Measurements from ENCODE around the gene TRMT44.
"Not testable (repeated sequence)": the region's sequence is repeated elsewhere in the genome, so short reads cannot be mapped to it uniquely, and the experiment has no call there.

TRMT44 gene

DNA sequence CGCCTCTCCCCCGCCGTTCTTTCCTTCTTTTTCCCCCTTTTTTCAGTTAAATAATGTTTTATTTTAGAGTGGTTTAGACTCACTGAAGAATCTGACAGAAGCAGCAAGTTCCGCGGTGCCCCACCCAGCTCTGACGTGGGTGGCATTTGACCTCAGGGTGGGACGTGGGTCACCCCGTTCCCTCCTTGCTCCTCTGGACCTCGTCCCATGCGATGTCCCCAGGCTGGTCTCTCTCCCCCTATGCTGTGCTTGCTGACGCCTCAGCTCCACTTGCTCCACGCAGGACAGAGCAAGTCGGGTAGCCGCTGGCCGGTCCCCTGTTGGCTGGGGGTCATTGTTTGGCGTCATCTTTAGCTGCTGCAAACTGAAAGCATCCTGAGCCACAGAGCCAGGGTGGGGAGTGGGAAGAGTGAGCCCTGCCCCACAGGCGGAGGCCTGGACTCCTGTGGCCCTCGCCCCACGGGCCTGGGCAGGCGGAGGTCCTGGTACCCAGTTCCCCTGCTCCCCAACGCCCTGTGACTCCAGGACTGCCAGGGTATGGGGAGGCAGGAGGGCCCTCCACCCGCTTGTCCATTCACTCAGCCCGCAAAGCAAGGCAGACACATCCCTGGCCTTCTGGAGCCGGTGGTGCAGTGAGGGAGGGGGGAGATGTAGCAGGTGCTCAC lies 30.8 kb downstream of the TRMT44 start:
- no peak for DNase-seq

DNA sequence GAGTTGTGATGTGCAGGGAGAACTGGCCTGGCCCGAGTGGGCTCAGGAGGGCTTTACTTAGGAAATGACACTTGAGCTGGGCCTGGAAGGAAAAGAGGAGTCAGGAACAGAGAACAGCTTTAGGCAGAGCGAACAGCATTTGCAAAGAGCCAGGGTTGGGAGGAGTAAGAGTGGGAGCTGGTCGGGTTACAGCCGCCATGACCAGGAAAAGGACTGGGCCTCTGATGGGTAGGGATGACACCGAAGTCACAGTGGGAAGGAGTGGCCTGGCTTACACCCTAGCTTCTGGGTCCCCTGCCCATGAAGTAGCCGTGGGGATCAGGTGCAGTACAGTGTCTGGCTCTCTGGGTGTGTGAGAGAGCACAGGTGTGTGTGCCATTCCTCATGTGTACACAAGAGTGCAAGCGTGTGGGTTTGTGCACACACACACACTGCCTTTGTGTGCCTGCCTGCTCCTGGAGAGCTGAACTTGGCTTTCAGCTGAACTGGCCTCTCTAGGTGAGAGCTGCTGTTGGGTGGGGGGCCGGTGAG lies 31.6 kb downstream of the TRMT44 start:
- no peak for DNase-seq

DNA sequence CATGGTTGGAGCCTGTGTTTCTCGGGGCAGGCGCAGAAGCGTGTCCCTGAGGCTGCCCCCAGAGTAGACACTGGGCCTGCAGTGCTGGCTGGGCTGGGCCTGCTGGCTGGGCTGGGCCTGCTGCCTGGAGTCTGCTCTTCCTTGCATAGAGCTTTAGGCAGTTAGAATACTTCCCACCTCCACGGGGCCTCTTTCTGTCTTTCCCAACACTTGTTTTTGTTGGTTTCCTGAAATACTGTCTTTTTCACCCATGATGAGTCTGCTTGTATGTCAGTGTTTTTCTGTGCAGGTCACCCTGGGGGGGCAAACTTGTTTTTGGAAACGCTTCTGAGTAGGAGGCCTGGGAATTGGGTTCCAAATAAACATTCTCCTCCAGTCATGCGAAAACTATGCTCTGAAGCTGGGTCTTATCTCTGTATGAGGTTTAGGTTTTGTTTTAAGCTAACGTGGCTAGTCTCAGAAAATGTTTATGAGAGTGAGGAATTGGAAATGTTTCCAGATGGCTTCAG lies 32.2 kb downstream of the TRMT44 start:
- no peak for DNase-seq

DNA sequence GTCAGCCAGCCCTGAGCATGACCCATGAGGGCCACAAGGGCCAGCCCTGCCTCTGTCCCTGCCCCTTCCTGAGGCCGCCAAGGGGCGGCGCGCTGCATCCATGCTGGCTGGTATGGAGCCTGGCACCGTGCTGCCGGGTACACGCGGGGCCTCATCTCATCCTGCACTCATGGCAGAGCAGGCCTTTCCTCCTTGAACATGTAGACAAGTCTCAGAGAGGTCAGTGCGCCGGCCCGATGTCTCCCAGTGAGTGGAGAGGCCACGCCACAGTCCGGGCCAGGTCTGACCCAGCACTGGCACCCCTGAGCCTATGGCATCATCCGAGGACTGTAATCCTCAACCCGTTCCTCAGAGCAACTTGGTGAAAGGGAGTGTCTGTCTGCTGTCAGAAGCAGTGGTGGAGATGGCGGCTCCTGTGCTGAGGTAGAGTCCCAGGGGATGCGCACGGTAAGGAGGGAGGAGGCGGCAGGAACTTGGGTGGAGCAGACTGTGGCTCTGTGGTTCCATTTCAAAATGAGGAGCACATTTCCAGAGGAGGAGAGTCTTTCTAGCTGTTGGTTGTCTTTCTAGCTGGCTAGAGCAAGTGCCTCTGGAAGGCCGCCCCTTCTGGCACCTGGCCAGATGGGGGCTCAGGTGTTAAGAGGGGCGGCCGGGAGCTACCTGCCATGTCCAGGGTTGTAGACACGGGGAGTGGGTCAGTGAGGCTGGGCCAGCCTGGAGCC lies 32.8 kb downstream of the TRMT44 start:
- DNase-seq: no peak

DNA sequence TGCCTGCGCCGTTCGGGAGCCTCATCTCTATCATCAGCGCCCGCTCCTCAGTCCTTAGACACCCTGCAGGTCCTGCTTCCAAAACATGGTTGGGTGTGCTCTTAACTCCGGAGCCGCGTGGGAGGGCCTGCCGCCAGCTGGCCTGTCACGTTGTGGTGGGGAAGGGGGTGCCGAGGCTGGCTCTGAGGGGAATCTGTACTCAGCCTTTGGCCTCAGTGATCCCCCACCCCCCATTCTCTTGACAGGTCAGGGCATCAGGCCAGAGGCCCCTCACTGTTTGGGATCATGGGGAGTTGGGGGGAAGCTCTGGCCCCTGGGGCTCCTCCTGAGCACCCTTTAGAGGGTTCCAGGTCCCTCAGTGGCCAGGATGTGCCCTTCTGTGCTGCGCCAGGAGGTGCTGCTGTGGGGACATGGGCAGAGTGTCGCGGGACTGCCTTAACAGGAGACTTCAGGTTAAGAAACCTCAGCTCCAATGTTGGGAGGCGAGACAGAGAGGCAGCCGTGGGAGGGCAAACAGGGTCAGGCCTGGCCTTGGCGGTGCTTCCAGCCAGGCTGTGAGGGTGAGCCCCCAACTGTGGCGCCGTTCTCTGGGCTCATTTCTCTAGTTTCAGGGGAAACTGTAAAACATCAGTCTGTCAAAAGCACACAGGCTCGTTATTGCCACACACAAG lies 33.5 kb downstream of the TRMT44 start:
- DNase-seq: no peak

DNA sequence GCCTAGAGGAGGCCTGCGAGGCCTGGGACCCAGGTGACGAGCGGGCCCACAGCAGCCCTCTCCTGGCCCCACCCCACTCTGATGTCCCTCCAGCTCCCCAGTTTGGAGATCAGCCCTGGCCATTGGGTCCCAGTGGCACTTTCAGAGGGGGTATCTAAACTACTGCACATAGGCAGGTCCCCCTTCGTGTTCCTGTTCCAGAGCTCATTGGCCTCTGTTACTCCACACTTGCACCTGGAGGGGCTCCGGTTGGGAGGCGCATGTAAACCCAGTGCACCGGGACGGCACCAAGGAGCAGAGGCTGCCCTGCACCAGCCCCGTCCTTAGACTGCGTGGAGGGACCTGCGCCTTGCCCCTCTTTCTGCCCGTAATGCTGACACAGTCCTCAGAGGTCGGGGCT lies 34.3 kb downstream of the TRMT44 start:
- DNase-seq: no peak

DNA sequence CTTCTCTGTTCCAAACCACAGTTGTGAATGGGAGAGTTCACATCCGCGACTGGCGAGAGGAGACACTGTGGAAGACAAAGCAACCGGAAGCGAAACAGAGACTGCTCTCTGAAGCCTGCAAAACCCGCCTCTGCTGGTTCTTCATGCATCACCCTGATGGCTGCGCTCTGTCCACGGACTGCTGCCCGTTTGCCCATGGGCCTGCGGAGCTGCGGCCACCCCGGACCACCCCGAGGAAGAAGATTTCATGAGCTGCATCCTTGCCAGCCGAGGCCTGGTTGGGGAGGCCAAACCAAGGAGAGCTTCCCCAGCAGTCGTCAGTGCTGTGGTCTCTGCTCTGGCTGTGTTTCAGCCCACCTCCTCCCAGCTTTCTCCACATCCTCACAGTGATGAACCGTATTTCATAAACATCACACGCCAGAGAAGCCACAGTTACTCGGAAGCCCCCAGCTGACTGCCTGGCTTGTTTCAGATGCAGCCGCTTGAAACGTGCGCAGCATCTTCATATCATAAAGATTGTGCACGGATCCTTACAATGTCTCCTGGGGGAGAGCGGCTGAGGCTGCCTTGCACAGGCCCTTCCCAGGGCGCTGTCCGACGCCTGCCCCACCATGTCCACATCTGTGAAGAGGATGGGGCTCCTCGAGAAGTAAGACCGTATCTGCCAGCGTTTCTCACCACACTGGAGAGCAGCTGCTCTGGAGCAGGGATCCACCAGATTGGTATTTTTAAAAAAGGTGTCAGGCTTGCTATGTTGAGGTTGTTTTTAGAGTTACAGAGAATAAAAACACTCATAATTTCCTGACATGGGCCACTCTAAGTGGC lies 35.4 kb downstream of the TRMT44 start:
- DNase-seq: no peak

DNA sequence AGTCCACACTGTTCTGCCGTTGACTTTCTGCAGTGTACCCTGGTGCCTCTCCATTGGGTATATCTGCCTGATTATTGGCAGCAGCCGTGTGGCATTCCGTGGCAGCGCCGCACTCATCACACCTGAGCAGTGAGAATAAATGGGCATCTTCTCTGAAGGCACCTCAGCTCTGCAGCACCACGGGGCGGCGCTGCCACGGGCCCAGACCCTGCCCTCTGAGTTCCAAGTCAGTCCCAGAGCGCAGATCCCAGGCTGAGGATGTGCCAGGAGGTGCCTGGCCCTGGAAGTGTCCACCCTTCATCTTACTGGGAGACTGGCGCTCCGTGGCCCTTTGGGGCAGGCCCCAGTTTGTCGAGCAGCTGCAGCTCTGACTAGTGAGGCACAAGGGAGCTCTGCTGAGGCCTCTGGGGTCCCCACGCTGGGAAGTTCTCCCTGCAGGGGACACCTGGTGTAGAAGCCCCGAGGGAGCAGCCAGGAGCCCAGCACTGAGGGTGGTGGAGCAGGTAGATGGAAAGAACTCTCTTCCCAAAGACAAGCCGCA lies 36.6 kb downstream of the TRMT44 start:
- no peak for DNase-seq

DNA sequence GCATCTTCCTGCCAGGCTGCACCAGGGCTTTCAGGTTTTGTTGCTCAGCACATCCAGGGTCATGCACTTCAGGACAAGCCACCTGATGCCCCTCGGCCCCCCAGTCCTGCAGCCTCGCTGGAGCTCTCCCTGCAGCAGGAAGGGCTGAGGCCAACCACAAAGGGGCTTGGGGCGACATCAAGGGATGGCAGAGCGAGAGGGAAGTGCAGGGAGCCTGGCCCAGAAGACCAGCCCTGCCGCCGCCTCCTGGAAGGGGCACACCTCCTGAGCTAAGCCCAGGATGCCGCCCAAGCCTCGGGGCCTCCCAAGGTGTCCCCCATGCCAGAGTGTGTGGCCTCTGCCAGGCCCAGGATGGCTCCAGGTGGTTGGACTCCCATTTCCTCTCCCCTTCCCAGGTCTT lies 37.1 kb downstream of the TRMT44 start:
- no peak for DNase-seq

DNA sequence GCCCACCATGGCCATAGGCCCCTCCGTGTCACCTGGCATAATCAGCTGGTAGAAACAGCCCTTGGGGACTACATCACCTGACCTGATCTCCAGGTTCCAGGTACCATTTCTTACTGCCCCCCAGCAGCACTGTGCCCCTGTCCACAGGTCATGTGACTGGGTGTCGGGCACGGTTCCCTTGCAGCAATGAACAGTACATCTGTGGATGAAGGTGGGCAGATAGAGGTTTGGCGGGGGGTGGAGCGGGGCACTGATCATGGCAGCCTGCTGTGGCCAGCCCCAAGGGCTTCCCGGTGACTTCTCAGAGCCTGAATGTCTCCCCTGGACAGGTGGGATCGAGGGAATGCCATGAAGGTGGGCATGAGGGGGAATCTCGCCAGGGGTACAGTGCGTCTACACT lies 37.8 kb downstream of the TRMT44 start:
- DNase-seq: no peak

DNA sequence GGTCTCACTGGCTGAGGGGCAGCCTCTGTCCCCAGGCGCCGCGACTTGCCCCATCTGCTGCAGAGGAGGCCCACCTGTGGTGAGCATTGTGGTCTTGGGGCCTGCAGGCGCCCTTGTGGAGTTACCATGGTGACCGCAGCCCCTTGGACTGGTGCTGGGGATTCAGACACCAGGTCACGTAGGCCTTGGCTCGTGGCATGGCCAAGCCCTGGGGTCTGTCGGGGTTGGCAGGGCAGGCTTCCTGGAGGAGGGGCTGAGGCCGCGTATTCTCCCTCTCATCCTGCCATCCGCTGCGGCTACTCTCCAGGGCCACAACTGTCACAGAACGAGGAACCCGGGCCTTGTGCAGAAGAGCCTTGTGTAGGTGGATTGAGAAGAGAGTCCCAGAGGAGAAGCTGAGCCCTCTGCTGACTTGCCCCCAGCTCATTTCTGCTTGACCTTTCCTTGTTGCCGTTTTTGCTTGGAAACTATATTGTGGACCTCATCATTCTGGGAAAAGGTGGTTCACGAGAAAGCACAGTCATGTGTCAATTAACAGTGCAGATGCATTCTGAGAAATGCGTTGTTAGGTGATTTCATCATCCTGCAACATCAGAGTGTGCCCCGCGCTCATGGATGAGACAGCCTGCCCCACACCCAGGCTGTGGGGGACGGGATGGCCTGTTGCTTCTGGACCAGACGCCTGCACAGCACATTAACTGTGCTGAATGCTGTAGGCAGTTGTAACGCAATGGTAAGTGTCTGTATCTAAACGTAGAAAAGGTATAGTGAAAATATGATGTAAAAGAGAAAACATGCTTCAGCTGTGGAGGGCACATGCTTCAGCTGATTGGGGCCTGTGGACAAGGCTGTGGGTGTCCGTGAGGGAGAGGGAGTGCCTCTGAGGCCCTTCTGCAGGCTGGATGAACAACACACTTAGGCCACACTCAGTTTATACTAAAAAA lies 38.5 kb downstream of the TRMT44 start:
- DNase-seq: no peak

DNA sequence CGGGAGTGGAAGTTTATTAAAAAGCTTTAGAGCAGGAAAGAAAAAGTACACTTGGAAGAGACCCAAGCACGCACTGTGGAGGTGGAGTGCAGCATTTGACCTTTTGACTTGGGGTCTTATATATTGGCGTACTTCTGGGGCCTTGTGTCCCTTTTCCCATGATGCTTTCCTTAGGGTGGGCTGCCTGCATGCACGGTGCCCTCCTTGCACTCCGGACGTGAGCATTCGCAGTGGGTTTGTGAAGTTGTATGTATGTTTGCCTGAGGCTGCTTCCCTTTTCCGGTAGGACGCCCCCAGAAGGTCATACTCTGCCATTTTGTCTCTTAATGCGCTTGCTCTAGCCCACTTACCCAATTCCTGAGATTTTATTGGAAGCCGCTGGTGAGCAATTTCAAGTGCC lies 39.6 kb downstream of the TRMT44 start:
- DNase-seq: no peak

DNA sequence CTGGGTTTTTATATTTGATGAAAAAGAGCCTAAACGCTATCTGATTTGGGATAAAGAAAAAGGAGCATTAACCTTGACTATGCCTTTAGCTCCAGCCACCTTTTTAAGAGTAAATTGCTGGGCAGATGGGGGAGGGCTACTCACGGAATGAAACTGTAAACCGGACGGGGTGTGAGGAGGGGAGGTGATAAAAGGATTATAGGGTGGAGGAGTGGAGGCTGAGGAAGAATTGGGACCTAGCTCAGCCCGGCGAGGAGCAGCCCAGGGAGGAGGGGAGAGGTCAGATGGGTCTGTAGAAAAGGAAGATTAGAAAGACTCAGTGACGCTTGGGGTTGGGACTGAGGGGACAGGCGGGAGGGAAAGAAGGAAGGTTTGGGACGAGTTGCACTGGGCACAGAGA lies 46.1 kb downstream of the TRMT44 start:
- DNase-seq: not testable (repeated sequence)

DNA sequence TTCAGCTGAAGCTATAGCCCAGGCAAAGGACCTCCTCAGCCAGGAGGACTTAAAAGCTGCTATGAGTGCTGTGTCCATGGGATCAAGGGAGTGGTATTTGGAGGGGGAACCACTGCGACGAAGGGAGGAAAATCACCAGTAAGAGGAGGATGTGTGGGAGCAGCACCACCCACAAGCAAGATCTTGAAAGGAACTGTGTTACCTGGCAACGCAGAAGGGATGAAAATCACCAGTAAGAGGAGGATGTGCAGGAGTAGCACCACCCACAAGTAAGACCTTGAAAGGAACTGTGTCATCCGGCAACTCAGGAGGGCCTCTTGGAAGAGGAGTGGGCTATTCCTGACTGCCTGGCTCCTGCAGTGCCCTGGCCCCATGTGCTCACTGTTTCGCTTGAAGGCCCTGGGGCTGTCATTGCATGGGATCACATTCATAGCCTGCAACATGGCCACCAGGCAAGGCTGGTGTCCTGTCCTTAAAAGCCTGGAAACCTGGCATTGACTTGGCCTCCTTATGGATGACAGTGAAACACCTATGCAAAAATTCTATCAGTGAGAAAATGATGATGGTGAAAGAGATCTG lies 48.3 kb downstream of the TRMT44 start:
- DNase-seq: no peak

DNA sequence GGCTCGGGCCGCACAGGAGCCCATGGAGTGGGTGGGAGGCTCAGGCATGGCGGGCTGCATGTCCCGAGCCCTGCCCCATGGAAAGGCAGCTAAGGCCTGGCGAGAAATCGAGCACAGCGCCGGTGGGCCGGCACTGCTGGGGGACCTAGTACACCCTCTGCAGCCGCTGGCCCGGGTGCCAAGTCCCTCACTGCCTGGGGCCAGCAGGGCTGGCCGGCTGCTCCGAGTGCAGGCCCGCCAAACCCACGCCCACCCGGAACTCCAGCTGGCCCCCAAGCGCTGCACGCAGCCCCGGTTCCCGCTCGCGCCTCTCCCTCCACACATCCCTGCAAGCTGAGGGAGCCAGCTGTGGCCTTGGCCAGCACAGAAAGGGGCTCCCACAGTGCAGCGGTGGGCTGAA lies 50.9 kb downstream of the TRMT44 start:
- not testable (repeated sequence) for DNase-seq

DNA sequence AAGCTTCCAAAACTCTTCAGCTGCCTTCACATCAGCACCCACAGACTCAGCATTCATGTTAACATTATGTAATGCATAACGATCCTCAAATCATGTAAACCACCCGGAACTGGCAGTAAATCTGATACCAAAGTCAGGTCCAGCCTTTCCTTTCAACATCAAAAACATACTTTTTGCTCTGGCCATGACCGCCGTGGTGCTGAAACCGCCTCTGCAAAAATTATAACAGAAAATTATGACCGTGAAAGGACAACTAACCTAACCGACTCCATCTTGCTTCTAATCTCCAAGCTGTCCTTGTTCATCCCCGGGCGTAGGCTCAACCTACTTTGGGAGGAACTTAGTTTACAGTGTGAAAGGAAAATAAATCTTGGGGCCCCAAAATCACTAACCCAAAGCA lies 51.6 kb downstream of the TRMT44 start:
- DNase-seq: no peak

DNA sequence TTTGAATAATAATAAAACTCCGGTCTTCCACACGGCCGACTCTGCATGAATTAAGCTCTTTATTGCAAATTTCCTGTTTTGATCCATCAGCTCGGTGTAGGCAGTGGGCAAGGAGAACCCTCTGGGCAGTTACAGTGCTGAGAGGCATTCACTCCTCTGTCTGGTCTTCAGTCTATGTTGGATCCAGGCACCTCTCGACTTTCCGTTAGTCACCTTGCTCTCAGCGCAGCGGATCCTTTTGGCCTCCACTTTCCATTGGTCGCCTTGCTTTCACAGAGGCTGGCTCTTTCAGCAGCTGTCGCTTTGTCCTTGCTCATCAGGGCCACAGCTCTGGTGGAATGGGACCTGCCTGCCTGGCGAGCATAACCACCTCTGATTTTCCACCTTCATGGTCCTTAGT lies 52.9 kb downstream of the TRMT44 start:
- DNase-seq: no peak

DNA sequence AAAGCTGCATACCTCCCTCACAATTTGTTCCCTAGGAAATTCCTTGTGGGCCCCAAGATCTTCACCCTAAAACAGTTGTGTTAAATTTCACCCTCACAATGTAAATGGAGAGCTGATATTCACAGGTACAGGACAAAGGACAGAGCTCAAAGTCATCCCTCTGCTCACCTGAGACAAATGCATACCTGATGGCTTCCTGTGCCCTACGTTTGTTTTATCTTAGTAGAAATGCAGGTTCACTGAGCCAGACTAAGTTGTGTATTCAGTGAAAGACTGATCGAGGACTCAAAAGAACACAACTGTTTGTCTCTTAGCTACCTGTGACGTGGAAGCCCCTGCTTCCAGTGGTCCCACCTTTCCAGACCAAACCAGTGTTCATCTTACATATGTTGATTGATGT lies 53.6 kb downstream of the TRMT44 start:
- no peak for DNase-seq

DNA sequence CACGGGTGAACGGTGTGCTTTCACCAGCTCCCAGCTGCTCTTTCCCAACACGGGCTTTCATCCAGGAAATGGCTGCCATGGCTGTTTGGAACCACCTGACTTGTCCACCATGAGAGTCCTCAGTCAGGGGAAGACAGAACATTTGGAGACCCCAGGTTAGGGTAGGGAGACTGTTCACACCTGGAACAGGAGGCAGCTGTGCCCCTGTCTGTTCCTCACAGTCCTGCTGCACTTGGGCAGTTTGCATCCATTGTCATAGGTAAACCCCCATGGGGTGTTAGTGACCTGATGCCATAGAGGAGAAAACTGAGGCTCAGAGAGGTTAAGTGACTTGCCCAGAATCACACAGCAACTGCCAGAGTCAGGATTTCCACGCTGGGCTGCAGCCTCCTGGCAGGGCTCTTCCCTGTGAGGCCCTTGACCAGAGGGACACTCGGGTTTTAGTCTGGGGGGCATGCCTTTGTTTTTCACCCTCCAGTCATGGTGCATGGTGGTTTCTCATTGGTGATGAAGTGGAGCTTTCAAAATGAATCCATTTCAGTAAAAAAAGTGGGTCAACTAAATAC lies 54.5 kb downstream of the TRMT44 start:
- no peak for DNase-seq

DNA sequence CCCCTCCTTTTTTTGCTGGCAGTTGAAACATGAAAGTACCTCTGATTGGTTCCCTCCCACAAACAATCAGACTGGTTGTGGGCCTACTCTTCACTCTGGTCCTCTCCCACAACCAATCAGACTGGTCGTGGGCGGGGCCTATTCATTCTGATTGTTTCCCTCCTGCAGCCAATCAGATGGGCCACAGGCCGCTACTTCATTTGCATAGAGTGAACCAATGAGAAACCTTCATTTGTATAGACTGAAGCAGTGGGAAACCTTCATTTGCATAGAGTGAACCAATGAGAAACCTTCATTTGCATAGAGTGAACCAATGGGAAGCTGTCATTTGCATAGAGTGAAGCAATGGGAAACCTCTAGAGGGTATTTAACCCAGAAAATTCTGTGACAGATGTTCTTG lies 55.2 kb downstream of the TRMT44 start:
- no peak for DNase-seq

DNA sequence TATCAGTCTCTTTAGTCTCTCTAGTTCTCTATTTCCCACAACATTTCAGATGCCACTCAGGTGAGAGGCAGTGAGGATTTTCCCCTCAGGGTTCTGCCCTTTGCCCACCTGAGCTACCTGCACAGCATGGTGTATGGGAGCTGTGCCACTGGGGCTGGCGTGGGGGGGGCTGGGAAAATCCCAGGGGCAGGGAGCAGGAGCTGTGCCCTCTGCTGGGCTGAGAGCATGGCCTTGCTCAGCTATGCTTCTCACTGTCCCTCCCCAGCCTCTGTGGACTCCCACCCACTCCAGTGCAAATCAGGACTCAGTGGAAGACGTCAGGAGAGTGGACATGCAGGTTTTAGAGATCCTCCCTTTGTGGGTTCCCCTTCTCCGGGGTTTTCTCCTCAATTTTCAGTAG lies 57.2 kb downstream of the TRMT44 start:
- DNase-seq: no peak

All from CD4-positive, alpha-beta T cell treated with Interleukin-4 for 1 hour (primary cell).